ENCODE results near the gene RPL19.

Gene RPL19

GRCh38 chr17:39221572-39221971, 21.5 kb downstream of the RPL19 start:
- TF ChIP-seq, protein P1, sequence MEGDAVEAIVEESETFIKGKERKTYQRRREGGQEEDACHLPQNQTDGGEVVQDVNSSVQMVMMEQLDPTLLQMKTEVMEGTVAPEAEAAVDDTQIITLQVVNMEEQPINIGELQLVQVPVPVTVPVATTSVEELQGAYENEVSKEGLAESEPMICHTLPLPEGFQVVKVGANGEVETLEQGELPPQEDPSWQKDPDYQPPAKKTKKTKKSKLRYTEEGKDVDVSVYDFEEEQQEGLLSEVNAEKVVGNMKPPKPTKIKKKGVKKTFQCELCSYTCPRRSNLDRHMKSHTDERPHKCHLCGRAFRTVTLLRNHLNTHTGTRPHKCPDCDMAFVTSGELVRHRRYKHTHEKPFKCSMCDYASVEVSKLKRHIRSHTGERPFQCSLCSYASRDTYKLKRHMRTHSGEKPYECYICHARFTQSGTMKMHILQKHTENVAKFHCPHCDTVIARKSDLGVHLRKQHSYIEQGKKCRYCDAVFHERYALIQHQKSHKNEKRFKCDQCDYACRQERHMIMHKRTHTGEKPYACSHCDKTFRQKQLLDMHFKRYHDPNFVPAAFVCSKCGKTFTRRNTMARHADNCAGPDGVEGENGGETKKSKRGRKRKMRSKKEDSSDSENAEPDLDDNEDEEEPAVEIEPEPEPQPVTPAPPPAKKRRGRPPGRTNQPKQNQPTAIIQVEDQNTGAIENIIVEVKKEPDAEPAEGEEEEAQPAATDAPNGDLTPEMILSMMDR (IDR thresholded peaks at IDR 0.05; ENCODE audit: insufficient read depth, low read length, missing control alignments) = no peak
- ChIA-PET POLR2A (interaction anchor here (1.0 kb wide), 1 partner anchor 22 kb away, joined by 6 read pairs; the partner anchor contains the start of gene RPL19), CTCF (interaction anchor here (0.6 to 2.9 kb wide), 3 partner anchors 10 to 23 kb away, joined by 3 to 29 read pairs (median 3); no protein-coding TSS in a partner anchor)
- DNase-seq (ENCODE audit: low read depth, low spot score) = no peak
- no peak overlapping the region for H3K4me3 ChIP-seq (ENCODE audit: low read depth, low read length)

- TF ChIP-seq, protein P1 (IDR thresholded peaks at IDR 0.05; ENCODE audit: insufficient read depth, low read length, missing control alignments) = no peak
- H3K4me3 ChIP-seq (ENCODE audit: low read depth, low read length) = no peak overlapping the region
- DNase-seq (ENCODE audit: low read depth, low spot score) = no peak
- CTCF ChIA-PET = interaction anchor here (2.0 to 2.9 kb wide), 2 partner anchors 9 to 22 kb away, joined by 10 to 29 read pairs; no protein-coding TSS in a partner anchor
- POLR2A ChIA-PET = no interaction called here
Measured at GRCh38 chr17:39222151-39222550, 22.1 kb downstream of the RPL19 start.

GRCh38 chr17:39222866-39223834, 23.1 kb downstream of the RPL19 start:
- ChIA-PET POLR2A (no interaction called here), CTCF (interaction anchor here (0.9 to 2.9 kb wide), 6 partner anchors 8 to 21 kb away, joined by 3 to 29 read pairs (median 3); no protein-coding TSS in a partner anchor)
- TF ChIP-seq, protein P1 (IDR thresholded peaks at IDR 0.05; ENCODE audit: insufficient read depth, low read length, missing control alignments) = no peak
- H3K4me3 ChIP-seq (ENCODE audit: low read depth, low read length) = no peak overlapping the region
- DNase-seq (ENCODE audit: low read depth, low spot score) = no peak

DNA sequence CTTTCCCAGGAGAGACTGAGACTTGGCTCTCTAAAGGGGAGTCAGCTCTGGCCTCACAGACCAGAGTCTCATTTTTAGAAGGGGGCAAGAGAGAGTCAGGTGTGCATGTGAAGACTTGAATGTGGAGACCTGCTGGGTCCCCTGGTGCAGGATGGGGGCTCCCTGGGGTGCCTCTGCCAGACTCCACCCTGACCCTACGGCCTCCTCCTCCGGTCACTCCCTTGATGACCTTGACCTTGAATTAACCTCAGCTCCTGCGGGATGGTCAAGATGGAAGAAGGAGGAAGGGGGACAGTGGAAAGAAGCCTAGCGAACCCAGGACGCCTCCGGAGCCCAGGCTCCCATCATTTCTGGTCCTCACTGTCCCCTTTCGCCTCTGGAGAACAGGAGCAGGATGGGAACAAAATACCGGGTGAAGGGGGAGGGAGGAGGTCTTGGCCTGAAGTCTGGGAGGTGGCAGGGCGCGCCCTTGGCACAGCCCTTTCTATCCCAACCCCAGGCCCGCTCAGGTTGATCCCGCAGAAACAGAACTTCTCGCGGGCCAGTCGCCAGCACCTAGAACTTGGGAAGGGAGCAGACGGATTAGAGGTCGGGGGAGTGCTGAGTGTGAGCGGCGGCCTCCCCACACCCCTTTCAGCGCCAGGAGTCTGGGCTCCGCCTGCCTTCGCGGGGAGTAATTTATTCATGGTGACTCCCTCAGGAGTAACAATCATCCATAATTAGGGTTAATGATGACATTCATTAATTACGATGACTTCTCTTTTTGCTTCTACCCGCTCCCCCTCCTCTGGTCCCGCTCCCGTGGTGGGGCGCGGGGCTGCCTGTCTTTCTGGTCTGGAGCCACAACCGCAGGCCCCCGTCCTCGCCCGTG, 24.1 kb downstream of the RPL19 start:
- POLR2A ChIA-PET = no interaction called here
- TF ChIP-seq, protein P1 (IDR thresholded peaks at IDR 0.05; ENCODE audit: insufficient read depth, low read length, missing control alignments) = no peak
- DNase-seq (ENCODE audit: low read depth, low spot score) = no peak
- H3K4me3 ChIP-seq (ENCODE audit: low read depth, low read length) = no peak overlapping the region
- CTCF ChIA-PET = interaction anchor here (1.1 to 2.9 kb wide), 4 partner anchors 7 to 20 kb away, joined by 3 to 29 read pairs (median 6); no protein-coding TSS in a partner anchor

DNA sequence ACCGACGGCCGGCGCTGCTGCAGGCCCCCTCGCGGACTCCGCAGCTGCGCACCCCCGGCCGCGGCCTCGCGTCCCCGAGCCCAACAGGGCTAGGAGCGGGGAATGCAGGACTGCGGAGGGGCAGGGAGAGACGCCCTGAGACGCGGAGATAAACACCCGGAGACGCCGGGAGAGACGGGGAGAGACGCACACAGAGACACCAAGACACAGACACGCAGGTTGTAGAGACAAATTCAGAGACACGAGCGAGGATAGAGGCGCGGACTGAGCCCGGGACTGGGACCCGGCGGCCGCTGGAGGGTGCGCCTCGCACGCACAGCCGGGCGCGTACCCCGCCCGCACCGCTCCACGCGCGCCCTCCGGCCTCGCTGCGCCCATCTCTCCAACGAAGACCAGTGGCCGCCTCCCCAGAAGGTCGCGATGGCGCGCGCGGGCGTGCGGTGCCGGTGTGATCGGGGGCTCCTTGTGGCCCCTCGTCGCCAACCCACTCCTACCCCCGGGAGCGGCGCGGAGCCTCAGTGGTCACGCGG, 24.8 kb downstream of the RPL19 start:
- POLR2A ChIA-PET = no interaction called here
- CTCF ChIA-PET = no interaction called here
- TF ChIP-seq, protein P1 (IDR thresholded peaks at IDR 0.05; ENCODE audit: insufficient read depth, low read length, missing control alignments) = no peak
- DNase-seq (ENCODE audit: low read depth, low spot score) = no peak
- no peak overlapping the region for H3K4me3 ChIP-seq (ENCODE audit: low read depth, low read length)

Data from AG04449 (cell line).